ENCODE results near the gene CD55. TPM values are rescaled to one million over a fixed set of nuclear protein-coding genes. Genes with fewer than 3 reads are reported as not detected.

Gene CD55
- total RNA-seq, 2 experiments from 2014 or later: 100 to 102 TPM

- TF ChIP-seq, protein P1, sequence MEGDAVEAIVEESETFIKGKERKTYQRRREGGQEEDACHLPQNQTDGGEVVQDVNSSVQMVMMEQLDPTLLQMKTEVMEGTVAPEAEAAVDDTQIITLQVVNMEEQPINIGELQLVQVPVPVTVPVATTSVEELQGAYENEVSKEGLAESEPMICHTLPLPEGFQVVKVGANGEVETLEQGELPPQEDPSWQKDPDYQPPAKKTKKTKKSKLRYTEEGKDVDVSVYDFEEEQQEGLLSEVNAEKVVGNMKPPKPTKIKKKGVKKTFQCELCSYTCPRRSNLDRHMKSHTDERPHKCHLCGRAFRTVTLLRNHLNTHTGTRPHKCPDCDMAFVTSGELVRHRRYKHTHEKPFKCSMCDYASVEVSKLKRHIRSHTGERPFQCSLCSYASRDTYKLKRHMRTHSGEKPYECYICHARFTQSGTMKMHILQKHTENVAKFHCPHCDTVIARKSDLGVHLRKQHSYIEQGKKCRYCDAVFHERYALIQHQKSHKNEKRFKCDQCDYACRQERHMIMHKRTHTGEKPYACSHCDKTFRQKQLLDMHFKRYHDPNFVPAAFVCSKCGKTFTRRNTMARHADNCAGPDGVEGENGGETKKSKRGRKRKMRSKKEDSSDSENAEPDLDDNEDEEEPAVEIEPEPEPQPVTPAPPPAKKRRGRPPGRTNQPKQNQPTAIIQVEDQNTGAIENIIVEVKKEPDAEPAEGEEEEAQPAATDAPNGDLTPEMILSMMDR (IDR thresholded peaks at IDR 0.05): no peak
- H3K4me1 Mint-ChIP-seq (ENCODE audit: low read depth): peaks cover 20% of the 10 kb centered on the region
- intact Hi-C loops (cut with micrococcal nuclease): no loop called here
- H3K36me3 Mint-ChIP-seq (ENCODE audit: low read depth): no peaks in the 10 kb centered on the region
- H3K4me3 Mint-ChIP-seq: peak overlapping the region; percentile 60
- H3K27ac Mint-ChIP-seq: peak overlapping the region; percentile 84
- POLR2A ChIA-PET: interaction anchor here (1.1 to 1.5 kb wide), 3 partner anchors 10 to 212 kb away, joined by 3 to 8 read pairs (median 3); partner anchors contain the start of gene CD55
- ATAC-seq (peak; percentile 62), DNase-seq (no peak)
- no peaks in the 10 kb centered on the region for H3K9me3 Mint-ChIP-seq
- no peaks in the 10 kb centered on the region for H3K27me3 Mint-ChIP-seq
- CTCF ChIA-PET: no interaction called here
Measured at GRCh38 chr1:207309745-207310273, 11.7 kb upstream of the CD55 start.

DNA sequence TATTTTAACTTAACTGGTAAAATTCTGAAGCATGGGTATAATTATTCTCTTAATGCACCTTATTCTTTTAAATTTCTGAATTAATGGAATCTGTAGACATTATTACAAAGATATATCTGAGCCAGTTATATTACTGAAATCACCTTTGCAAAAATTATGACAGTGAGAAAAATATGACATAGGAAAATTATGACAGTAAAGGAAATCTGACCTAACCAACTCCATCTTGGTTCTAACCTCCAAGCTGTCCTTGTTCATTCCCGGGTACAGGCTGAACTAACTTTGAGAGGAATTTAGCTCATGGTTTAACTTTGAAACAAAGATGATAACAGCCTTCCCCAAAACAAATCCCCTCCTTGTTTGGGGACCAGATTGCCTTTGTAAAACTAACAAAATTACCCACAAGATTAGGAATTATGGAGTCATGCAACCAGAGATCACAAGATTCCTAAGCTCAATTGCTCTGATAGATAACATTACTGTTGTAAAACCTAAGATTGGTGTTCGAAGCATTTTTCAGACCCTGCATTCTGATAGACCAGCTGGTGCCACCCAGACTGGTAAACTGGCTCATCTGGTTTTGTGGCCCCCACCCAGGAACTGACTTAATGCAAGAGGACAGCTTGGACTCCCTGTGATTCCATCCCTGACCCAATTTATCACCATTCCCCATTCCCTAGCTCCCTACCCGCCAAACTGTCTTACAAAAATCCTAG lies 9.4 kb upstream of the CD55 start:
- Mint-ChIP-seq H3K4me1 (ENCODE audit: low read depth) (peaks cover 28% of the 10 kb centered on the region), H3K4me3 (no peak overlapping the region), H3K9me3 (no peaks in the 10 kb centered on the region), H3K27ac (no peak overlapping the region), H3K27me3 (no peaks in the 10 kb centered on the region), H3K36me3 (ENCODE audit: low read depth) (no peaks in the 10 kb centered on the region)
- intact Hi-C loops (cut with micrococcal nuclease): no loop called here
- DNase-seq (no peak), ATAC-seq (no peak)
- CTCF ChIA-PET: interaction anchor here (0.7 kb wide), 1 partner anchor 29 kb away, joined by 3 read pairs; no protein-coding TSS in a partner anchor
- TF ChIP-seq, protein P1 (IDR thresholded peaks at IDR 0.05): no peak
- POLR2A ChIA-PET: interaction anchor here (0.9 to 1.8 kb wide), 2 partner anchors 10 to 25 kb away, joined by 3 to 7 read pairs; partner anchors contain the start of gene CD55

- no peak overlapping the region for H3K4me3 Mint-ChIP-seq
- TF ChIP-seq, protein P1 (IDR thresholded peaks at IDR 0.05): no peak
- no peak overlapping the region for H3K27ac Mint-ChIP-seq
- H3K4me1 Mint-ChIP-seq (ENCODE audit: low read depth): peaks cover 31% of the 10 kb centered on the region
- POLR2A ChIA-PET: interaction anchor here (1.8 kb wide), 1 partner anchor 10 kb away, joined by 7 read pairs; the partner anchor contains the start of gene CD55
- H3K9me3 Mint-ChIP-seq: no peaks in the 10 kb centered on the region
- no peaks in the 10 kb centered on the region for H3K27me3 Mint-ChIP-seq
- no peaks in the 10 kb centered on the region for H3K36me3 Mint-ChIP-seq (ENCODE audit: low read depth)
- no peak for DNase-seq
- CTCF ChIA-PET: interaction anchor here (0.7 kb wide), 1 partner anchor 29 kb away, joined by 3 read pairs; no protein-coding TSS in a partner anchor
- intact Hi-C loops (cut with micrococcal nuclease): no loop called here
- ATAC-seq: no peak
Measured at GRCh38 chr1:207312604-207312920, 8.9 kb upstream of the CD55 start.

DNA sequence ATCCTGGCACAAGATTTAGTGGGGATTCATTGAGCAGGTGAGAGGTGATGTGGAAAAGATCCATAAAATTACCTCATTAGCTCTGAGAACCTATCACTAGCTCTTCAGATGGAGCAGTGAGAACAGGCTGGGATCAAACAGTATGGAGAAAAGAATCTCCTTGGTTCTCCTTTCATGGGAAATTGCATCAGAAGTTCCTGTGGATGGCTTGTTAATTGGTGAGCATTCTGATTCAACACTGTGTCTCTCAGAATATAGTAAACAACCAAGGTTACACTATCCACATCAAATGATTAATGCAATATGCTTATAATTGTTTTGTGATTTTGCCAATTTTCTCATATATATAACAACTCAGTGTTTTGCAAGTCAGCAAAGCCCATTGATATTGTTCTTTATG lies 8.3 kb upstream of the CD55 start:
- H3K4me3 Mint-ChIP-seq: no peak overlapping the region
- H3K27ac Mint-ChIP-seq: no peak overlapping the region
- no peaks in the 10 kb centered on the region for H3K36me3 Mint-ChIP-seq (ENCODE audit: low read depth)
- peaks cover 33% of the 10 kb centered on the region for H3K4me1 Mint-ChIP-seq (ENCODE audit: low read depth)
- H3K9me3 Mint-ChIP-seq: no peaks in the 10 kb centered on the region
- DNase-seq (no peak), ATAC-seq (no peak)
- H3K27me3 Mint-ChIP-seq: no peaks in the 10 kb centered on the region
- intact Hi-C loops (cut with micrococcal nuclease): no loop called here
- TF ChIP-seq, protein P1 (IDR thresholded peaks at IDR 0.05): no peak
- ChIA-PET CTCF (no interaction called here), POLR2A (no interaction called here)

- ChIA-PET POLR2A (no interaction called here), CTCF (no interaction called here)
- no peak overlapping the region for H3K27ac Mint-ChIP-seq
- no peaks in the 10 kb centered on the region for H3K36me3 Mint-ChIP-seq (ENCODE audit: low read depth)
- peaks cover 21% of the 10 kb centered on the region for H3K4me1 Mint-ChIP-seq (ENCODE audit: low read depth)
- DNase-seq: no peak
- H3K27me3 Mint-ChIP-seq: no peaks in the 10 kb centered on the region
- ATAC-seq: no peak
- TF ChIP-seq, protein P1 (IDR thresholded peaks at IDR 0.05): no peak
- H3K4me3 Mint-ChIP-seq: no peak overlapping the region
- intact Hi-C loops (cut with micrococcal nuclease): no loop called here
- no peaks in the 10 kb centered on the region for H3K9me3 Mint-ChIP-seq
Measured at GRCh38 chr1:207314816-207315215, 6.7 kb upstream of the CD55 start.

Measured in activated CD8-positive, alpha-beta T cell treated with anti-CD3 and anti-CD28 coated beads for 36 hours (primary cell).